HepG2 (cell line): ENCODE measurements around the gene MTMR1. TPM values are rescaled to one million over a fixed set of nuclear protein-coding genes. Genes with fewer than 3 reads are reported as not detected.

ENCODE experiments used
- MAFK ChIP-seq, 2 experiments: IDR thresholded peaks in 1 of 2; conservative IDR thresholded peaks in 1 of 2; 2 replicates each; pipeline ENCODE4 v1.6.1; 2011; ENCODE audit warnings: improper control_type of control experiment in 2 of 2, low read length in 2 of 2
- ZBTB40 ChIP-seq, 2 experiments: fragments of 450-650 bp in 1 of 2; sonication (generic) in 1 of 2; formaldehyde crosslinking in 1 of 2; IDR thresholded peaks; 2 replicates each; pipeline versions ENCODE4 v1.6.1 to v1.8.0; 2016 to 2022; ENCODE audit warnings: antibody characterized with exemption in 1 of 2, mild to moderate bottlenecking in 1 of 2, missing genetic modification reagents in 1 of 2
- ZNF569 ChIP-seq: sonication (generic); formaldehyde crosslinking; IDR thresholded peaks from 2 replicates; pipeline ENCODE4 v1.5.0; 2020; ENCODE audit warnings: mild to moderate bottlenecking, missing genetic modification reagents, moderate library complexity, borderline replicate concordance
- ZNF660 ChIP-seq: sonication (generic); formaldehyde crosslinking; IDR thresholded peaks from 2 replicates; pipeline ENCODE4 v1.5.1; 2020; ENCODE audit warnings: mild to moderate bottlenecking, low read depth, missing genetic modification reagents, borderline replicate concordance
- polyA plus RNA-seq, 8 experiments: library from polyadenylated mRNA; depleted of rRNA in 3 of 8; stranded (reverse) in 7 of 8; unstranded in 1 of 8; fragments of >200 nt; fragmentation: Illumina TruSeq in 4 of 8; extraction: Trizol in 4 of 8; gene quantifications; 2 replicates each; pipeline versions ENCODE4 v1.2.1 to v1.2.3, GENCODE V29; 2011 to 2016; ENCODE audit warnings: low read depth in 4 of 8, missing spikeins in 1 of 8, mixed read lengths in 1 of 8; ENCODE audit not compliant: insufficient read depth in 1 of 8
- total RNA-seq, 5 experiments: library from RNA; depleted of rRNA; stranded (reverse); fragments of >200 nt; fragmentation: Illumina TruSeq; extraction: Trizol; gene quantifications; 2 replicates each; pipeline ENCODE4 v1.2.3, GENCODE V29; 2016; ENCODE audit warnings: low read depth in 1 of 5

Gene MTMR1
- total and polyA plus RNA-seq, 2 of the 13 experiments (the other 11 are each of a cell fraction or from before 2014, with no cell fraction given), result 8.9 to 11.1 TPM

GRCh38 chrX:150768132-150768485 is 74.9 kb downstream of the MTMR1 start (continued):
- TF ChIP-seq ZNF569 (CRISPR knock-in tag), result no peak
- no peak for TF ChIP-seq MAFK (conservative IDR thresholded peaks at IDR 0.05 in 1 of 2, IDR thresholded peaks at IDR 0.05 in 1 of 2; ENCODE audit: low read length in 2 of 2)
- TF ChIP-seq ZNF660 (CRISPR knock-in tag), result no peak
- TF ChIP-seq ZBTB40 (IDR thresholded peaks at IDR 0.05), result no peak
- no peak for TF ChIP-seq ZBTB40 (CRISPR knock-in tag; IDR thresholded peaks at IDR 0.05)
